ENCODE data around the gene CEP192.

DNA sequence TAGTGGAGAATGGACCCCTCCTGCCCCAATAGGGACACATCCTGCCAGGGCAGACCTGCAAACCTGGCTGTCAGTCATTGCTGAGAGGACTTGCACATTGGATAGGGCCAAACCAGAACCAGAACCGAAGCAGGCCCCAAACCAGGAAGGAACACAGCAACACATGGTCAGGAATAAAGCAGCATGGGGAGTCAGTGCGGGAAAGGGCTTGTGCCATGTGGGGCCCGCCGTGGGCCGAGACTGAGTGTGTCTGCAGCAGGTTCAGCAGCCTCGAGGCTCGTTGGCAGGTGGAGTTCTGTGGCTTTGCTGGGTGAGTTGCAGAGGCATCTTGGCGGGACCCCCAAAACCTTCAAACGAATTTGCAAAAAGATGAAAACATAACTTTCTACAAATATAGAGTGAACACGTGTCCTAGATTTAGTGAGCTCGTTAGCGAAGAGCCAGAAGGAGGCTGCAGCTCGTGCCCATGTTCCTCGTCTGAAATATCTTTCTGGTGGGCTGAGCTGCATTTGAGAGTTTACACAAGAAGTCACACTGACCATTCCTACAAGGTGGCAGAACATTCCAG is 182.5 kb downstream of the CEP192 start:
- TF ChIP-seq, protein P1, sequence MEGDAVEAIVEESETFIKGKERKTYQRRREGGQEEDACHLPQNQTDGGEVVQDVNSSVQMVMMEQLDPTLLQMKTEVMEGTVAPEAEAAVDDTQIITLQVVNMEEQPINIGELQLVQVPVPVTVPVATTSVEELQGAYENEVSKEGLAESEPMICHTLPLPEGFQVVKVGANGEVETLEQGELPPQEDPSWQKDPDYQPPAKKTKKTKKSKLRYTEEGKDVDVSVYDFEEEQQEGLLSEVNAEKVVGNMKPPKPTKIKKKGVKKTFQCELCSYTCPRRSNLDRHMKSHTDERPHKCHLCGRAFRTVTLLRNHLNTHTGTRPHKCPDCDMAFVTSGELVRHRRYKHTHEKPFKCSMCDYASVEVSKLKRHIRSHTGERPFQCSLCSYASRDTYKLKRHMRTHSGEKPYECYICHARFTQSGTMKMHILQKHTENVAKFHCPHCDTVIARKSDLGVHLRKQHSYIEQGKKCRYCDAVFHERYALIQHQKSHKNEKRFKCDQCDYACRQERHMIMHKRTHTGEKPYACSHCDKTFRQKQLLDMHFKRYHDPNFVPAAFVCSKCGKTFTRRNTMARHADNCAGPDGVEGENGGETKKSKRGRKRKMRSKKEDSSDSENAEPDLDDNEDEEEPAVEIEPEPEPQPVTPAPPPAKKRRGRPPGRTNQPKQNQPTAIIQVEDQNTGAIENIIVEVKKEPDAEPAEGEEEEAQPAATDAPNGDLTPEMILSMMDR (IDR thresholded peaks at IDR 0.05; ENCODE audit: low read depth, low read length, missing input control), result no peak
- TF ChIP-seq SP1 (IDR thresholded peaks at IDR 0.05), result no peak

Data from liver (tissue), 3 donors.